Measurements from ENCODE around the gene DNAJC28. TPM values are rescaled to one million over a fixed set of nuclear protein-coding genes. Genes with fewer than 3 reads are reported as not detected.
"Not testable (repeated sequence)": the region's sequence is repeated elsewhere in the genome, so short reads cannot be mapped to it uniquely, and the experiment has no call there.

The DNAJC28 gene
- total RNA-seq, 8 experiments from 2014 or later, result 1.9 to 5.3 (median 2.3) TPM

GRCh38 chr21:33507003-33507402 is 15.5 kb upstream of the DNAJC28 start:
- H3K4me1 ChIP-seq (replicated peaks in 1 of 2); in situ Hi-C loops (cut with MboI; ENCODE audit: low pct_unique_long_range_greater_than_20kb in 2 of 9, low sequenced_read_pairs in 9 of 9, unreplicated experiment in 9 of 9); H3K4me3 ChIP-seq; H3K27ac ChIP-seq; ATAC-seq (replicated peaks in 6 of 8): not testable (repeated sequence)
- 83 to 100% (median 100%) methylated on average over 1 of the region's 1 CpG; no CpG with 5 or more reads in 2 of the 10 experiments for WGBS, 10 experiments

- no peak for ATAC-seq (replicated peaks in 6 of 8)
- no peak overlapping the region for H3K27ac ChIP-seq
- no peak overlapping the region for H3K4me3 ChIP-seq
- no peaks in the 10 kb centered on the region for H3K4me1 ChIP-seq (replicated peaks in 1 of 2)
- in situ Hi-C loops (cut with MboI; ENCODE audit: low pct_unique_long_range_greater_than_20kb in 2 of 9, low sequenced_read_pairs in 9 of 9, unreplicated experiment in 9 of 9), result no loop called here
- 90 to 100% (median 97%) methylated on average over 1 to 7 of the region's 8 CpGs for whole genome bisulfite sequencing, 10 experiments
Observed at GRCh38 chr21:33505833-33506232, 14.3 kb upstream of the DNAJC28 start.

- no peak for ATAC-seq (replicated peaks in 6 of 8)
Observed at GRCh38 chr21:33496345-33496744, 4.8 kb upstream of the DNAJC28 start.

DNA sequence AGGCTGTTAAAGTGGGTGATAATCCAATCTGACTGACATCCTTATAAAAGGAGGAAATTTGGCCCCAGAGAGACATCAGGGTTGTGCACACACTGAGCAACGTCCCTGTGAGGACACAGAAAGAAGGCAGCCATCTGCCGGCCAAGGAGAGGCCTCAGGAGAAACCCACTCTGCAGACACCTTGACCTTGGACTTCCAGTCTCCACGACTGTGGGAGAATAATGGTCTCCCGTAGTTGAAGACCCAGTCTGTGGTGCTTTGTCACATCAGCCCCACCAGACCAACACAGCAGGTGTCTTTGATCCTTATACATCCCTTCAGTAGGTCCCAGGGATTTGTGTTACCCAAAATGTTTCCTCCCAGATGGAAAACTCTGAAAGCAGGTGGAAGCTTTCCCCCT is 4.2 kb upstream of the DNAJC28 start:
- 20 to 67% (median 57%) methylated on average over 1 to 4 of the region's 4 CpGs; no CpG with 5 or more reads in 5 of the 10 experiments for WGBS, 10 experiments
- no peak overlapping the region for H3K27ac ChIP-seq
- no peak overlapping the region for H3K4me3 ChIP-seq
- no peak for ATAC-seq (replicated peaks in 6 of 8)
- in situ Hi-C loops (cut with MboI; ENCODE audit: low pct_unique_long_range_greater_than_20kb in 2 of 9, low sequenced_read_pairs in 9 of 9, unreplicated experiment in 9 of 9), result no loop called here
- H3K4me1 ChIP-seq (replicated peaks in 1 of 2), result peaks cover 0 to 2% of the 10 kb centered on the region in 2 donors

More at GRCh38 chr21:33496345-33496744, 4.8 kb upstream of the DNAJC28 start:
- Histone ChIP-seq H3K4me1 (replicated peaks in 1 of 2) (no peaks in the 10 kb centered on the region), H3K4me3 (no peak overlapping the region), H3K27ac (no peak overlapping the region)
- in situ Hi-C loops (cut with MboI; ENCODE audit: low pct_unique_long_range_greater_than_20kb in 2 of 9, low sequenced_read_pairs in 9 of 9, unreplicated experiment in 9 of 9), result no loop called here
- WGBS, 10 experiments, result 61 to 97% (median 79%) methylated on average over 3 to 5 of the region's 7 CpGs; no CpG with 5 or more reads in 4 of the 10 experiments

DNA sequence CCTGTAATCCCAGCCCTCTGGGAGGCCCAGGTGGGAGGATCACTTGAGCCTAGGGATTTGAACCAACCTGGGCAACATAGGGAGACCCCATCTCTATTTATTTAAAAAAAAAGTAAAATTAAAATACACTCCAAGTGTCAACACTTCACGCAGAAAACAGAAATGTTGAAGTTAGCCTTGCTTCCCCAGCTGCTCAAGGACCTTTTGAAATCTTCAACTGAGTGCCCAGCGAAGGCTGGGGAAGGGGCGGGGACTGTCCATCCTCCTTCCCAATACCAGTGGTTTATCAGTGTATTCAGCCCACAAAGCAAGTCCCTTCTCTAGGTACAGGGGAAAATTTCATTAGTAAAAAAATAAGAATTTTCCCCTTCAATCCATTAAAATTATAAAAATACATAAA is 2.2 kb upstream of the DNAJC28 start:
- Histone ChIP-seq H3K27ac (no peak overlapping the region), H3K4me1 (replicated peaks in 1 of 2) (peaks cover 0 to 3% of the 10 kb centered on the region in 2 donors), H3K4me3 (no peak overlapping the region)
- in situ Hi-C loops (cut with MboI; ENCODE audit: low pct_unique_long_range_greater_than_20kb in 2 of 9, low sequenced_read_pairs in 9 of 9, unreplicated experiment in 9 of 9), result no loop called here
- ATAC-seq (replicated peaks in 6 of 8), result no peak
- 37 to 100% (median 84%) methylated on average over 1 to 3 of the region's 3 CpGs; no CpG with 5 or more reads in 4 of the 10 experiments for whole genome bisulfite sequencing, 10 experiments

DNA sequence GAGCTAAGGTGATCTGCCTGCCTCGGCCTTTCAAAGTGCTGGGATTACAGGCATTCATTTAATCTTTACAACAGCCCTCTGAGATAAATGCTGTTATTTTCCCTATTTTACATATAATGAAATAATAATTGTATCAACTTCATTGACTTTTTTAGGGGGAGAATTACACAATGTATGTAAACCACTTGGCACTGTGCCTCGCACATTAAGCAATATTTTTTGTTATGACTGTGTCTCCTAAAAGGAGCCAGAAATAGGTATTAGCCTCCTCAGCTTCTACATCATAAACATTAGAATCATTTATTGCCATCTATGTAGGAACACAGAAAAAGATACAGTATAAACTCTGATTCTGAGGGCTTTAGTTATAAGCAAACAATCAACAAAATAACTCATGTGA is 1.1 kb upstream of the DNAJC28 start:
- H3K4me1 ChIP-seq (replicated peaks in 1 of 2), result peaks cover 0 to 3% of the 10 kb centered on the region in 2 donors
- no peak overlapping the region for H3K4me3 ChIP-seq
- no peak overlapping the region for H3K27ac ChIP-seq
- no peak for ATAC-seq (replicated peaks in 6 of 8)
- WGBS, 10 experiments, result 0 to 100% (median 83%) methylated on average over 1 to 2 of the region's 2 CpGs; no CpG with 5 or more reads in 1 of the 10 experiments
- in situ Hi-C loops (cut with MboI; ENCODE audit: low pct_unique_long_range_greater_than_20kb in 2 of 9, low sequenced_read_pairs in 9 of 9, unreplicated experiment in 9 of 9), result no loop called here

DNA sequence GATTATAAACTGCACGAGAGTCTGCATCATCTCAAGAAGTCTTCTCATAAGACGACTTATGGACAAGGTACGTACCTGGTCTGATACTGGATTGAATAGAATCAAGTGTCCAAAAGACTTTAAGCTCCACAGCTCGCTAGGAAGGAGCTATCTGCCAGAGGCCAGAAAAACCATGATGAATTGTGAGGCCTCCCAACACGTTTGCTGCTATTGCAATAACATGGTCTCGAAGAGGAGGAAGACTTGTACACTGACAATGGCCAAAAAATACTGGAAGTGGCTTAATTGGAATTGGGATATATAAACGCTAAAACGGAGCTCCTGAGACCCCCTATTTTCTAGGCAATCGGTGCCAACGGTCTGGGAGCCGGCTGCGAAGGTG is 534 bp downstream of the DNAJC28 start:
- Histone ChIP-seq H3K4me3 (peak overlapping the region; percentile 80 to 100 (median 92)), H3K4me1 (replicated peaks in 1 of 2) (peaks cover 0 to 3% of the 10 kb centered on the region in 2 donors), H3K27ac (no peak overlapping the region)
- WGBS, 10 experiments, result 13 to 60% (median 36%) methylated on average over 1 to 9 of the region's 12 CpGs; no CpG with 5 or more reads in 1 of the 10 experiments
- ATAC-seq (replicated peaks in 6 of 8), result peak in 3 of 8 experiments; percentile 3 to 6 (median 5)
- in situ Hi-C loops (cut with MboI; ENCODE audit: low pct_unique_long_range_greater_than_20kb in 2 of 9, low sequenced_read_pairs in 9 of 9, unreplicated experiment in 9 of 9), result no loop called here

DNA sequence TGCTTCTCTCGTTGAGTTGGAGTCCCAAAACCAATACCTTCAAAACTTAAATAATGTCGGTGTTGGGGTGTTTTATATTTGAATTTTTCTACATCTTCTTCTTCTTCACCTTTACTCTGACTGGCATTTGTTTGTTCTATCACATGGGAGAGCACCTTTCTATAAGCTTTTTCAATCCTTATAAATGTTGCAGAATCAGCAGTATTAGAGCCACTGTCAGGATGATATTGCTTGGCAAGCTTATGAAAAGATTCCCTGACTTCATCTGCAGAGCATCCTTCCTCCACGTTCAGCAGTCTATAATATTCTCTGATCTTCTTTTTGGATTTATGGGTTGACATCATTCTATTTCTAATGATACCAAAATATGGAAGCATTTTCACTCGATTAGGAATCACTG is 2.6 kb downstream of the DNAJC28 start:
- Histone ChIP-seq H3K4me1 (replicated peaks in 1 of 2) (peaks cover 0 to 3% of the 10 kb centered on the region in 2 donors), H3K4me3 (no peak overlapping the region), H3K27ac (no peak overlapping the region)
- 55 to 95% (median 80%) methylated on average over 1 to 4 of the region's 4 CpGs for WGBS, 10 experiments
- ATAC-seq (replicated peaks in 6 of 8), result no peak
- in situ Hi-C loops (cut with MboI; ENCODE audit: low pct_unique_long_range_greater_than_20kb in 2 of 9, low sequenced_read_pairs in 9 of 9, unreplicated experiment in 9 of 9), result no loop called here

GRCh38 chr21:33487996-33488395 is 3.5 kb downstream of the DNAJC28 start:
- Histone ChIP-seq H3K4me3 (no peak overlapping the region), H3K27ac (no peak overlapping the region), H3K4me1 (replicated peaks in 1 of 2) (peaks cover 0 to 3% of the 10 kb centered on the region in 2 donors)
- in situ Hi-C loops (cut with MboI; ENCODE audit: low pct_unique_long_range_greater_than_20kb in 2 of 9, low sequenced_read_pairs in 9 of 9, unreplicated experiment in 9 of 9), result no loop called here
- ATAC-seq (replicated peaks in 6 of 8), result no peak
- WGBS, 10 experiments, result 64 to 96% (median 89%) methylated on average over 2 to 5 of the region's 5 CpGs

GRCh38 chr21:33481314-33481943 is 10.1 kb downstream of the DNAJC28 start:
- Histone ChIP-seq H3K4me3 (no peak overlapping the region), H3K4me1 (replicated peaks in 1 of 2) (peaks cover 0 to 4% of the 10 kb centered on the region in 2 donors), H3K27ac (no peak overlapping the region)
- in situ Hi-C loops (cut with MboI; ENCODE audit: low pct_unique_long_range_greater_than_20kb in 2 of 9, low sequenced_read_pairs in 9 of 9, unreplicated experiment in 9 of 9), result no loop called here
- 62 to 100% (median 90%) methylated on average over 1 to 6 of the region's 9 CpGs; no CpG with 5 or more reads in 1 of the 10 experiments for WGBS, 10 experiments
- ATAC-seq (replicated peaks in 6 of 8), result no peak

- in situ Hi-C loops (cut with MboI; ENCODE audit: low pct_unique_long_range_greater_than_20kb in 2 of 9, low sequenced_read_pairs in 9 of 9, unreplicated experiment in 9 of 9), result no loop called here
- ATAC-seq (replicated peaks in 6 of 8), result no peak
- Histone ChIP-seq H3K4me1 (replicated peaks in 1 of 2) (peaks cover 0 to 4% of the 10 kb centered on the region in 2 donors), H3K4me3 (peak overlapping the region; percentile 60 to 89 (median 83)), H3K27ac (peak overlapping the region; percentile 66 to 73)
- WGBS, 10 experiments, result 5 to 100% (median 28%) methylated on average over 3 to 15 of the region's 17 CpGs
Observed at GRCh38 chr21:33480481-33481103, 10.9 kb downstream of the DNAJC28 start.

GRCh38 chr21:33479679-33480480 is 11.6 kb downstream of the DNAJC28 start, which contains the start of gene TMEM50B:
Gene TMEM50B, minus strand, starts transcription at chr21:33479974. Its CDS starts 11,089 bp downstream, at chr21:33468885.
- Histone ChIP-seq H3K27ac (peak within 1 kb of the TSS; percentile 81 to 92), H3K4me1 (replicated peaks in 1 of 2) (peaks cover 0 to 4% of the 10 kb centered on the region in 2 donors), H3K4me3 (peak within 1 kb of the TSS; percentile 60 to 89 (median 83))
- in situ Hi-C loops (cut with MboI; ENCODE audit: low pct_unique_long_range_greater_than_20kb in 2 of 9, low sequenced_read_pairs in 9 of 9, unreplicated experiment in 9 of 9), result no loop called here
- 0% methylated on average over 1 to 10 of the region's 93 CpGs; no CpG with 5 or more reads in 4 of the 10 experiments for WGBS, 10 experiments
- peak; percentile 89 to 96 (median 93) for ATAC-seq (replicated peaks in 6 of 8)
